GM19238 (cell line): ENCODE data around the gene ENPEP.
"Not testable (repeated sequence)": the region's sequence is repeated elsewhere in the genome, so short reads cannot be mapped to it uniquely, and the experiment has no call there.

Experiments
- DNase-seq: peaks from one replicate; pipeline ENCODE4 v3.0.0; 2011; ENCODE audit warnings: low spot score; ENCODE audit not compliant: insufficient read length

Gene ENPEP

DNA sequence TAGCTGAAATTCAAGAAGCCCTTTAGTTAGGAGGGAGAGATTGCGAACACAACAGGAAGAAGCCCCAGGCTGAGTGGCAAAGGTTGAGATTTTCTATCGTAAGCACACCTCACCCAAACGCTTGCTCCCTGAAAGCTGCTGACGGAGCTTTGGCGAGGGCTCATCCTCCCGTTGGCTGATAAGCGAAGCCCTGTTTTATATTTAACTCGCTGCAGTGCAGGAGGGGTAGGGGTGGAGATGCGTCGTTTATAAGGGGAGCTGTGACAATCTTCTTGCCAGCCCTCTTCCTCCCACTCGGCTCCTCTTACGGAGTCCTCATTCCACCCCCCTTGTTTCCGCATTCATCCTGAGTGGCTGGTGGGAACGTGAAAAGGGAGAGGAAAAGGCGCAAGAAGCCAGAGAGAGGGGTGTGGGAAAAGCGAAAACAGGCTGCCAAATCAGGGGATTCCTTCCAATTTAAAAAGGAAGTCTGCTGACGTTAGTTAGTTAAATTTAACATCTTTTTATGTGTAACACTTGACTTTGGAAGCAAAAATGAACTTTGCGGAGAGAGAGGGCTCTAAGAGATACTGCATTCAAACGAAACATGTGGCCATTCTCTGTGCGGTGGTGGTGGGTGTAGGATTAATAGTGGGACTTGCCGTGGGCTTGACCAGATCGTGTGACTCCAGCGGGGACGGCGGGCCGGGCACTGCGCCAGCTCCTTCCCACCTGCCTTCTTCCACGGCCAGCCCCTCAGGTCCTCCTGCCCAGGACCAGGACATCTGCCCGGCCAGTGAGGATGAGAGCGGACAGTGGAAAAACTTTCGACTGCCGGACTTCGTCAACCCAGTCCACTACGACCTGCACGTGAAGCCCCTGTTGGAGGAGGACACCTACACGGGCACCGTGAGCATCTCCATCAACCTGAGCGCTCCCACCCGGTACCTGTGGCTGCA is at the start of gene ENPEP:
ENPEP (plus strand) TSS at position 275 of the 938 bp plus-strand sequence; CDS start at position 535, 260 bp downstream.
- no peak for DNase-seq

DNA sequence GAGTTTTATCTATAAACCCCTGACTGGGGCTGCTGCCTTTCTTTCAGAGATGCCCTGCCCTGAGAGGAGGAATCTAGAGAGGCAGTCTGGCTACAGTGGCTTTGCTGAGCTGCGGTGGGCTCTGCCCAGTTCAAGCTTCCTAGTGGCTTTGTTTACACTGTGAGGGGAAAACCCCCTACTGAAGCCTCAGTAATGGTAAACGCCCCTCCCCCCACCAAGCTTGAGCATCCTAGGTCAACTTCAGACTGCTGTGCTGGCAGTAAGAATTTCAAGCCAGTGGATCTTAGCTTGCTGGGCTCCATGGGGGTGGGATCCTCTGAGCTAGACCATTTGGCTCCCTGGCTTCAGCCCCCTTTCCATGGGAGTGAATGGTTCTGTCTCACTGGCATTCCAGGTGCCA is 44.1 kb upstream of the ENPEP start:
- not testable (repeated sequence) for DNase-seq

GRCh38 chr4:110437292-110437691 is 38.7 kb upstream of the ENPEP start:
- not testable (repeated sequence) for DNase-seq

DNA sequence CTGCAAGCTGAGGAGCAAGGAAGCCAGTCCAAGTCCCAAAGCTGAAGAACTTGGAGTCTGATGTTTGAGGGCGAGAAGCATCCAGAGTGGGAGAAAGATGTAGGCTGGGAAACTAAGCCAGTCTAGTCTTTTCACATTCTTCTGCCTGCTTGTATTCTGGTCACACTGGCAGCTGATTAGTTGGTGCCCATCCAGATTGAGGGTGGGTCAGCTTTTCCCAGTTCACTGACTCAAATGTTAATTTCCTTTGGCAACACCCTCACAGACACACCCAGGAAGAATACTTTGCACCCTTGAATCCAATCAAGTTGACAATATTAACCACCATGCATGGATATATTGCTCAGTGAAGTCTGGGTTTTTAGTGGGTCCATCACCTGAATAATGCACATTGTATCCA is 36.7 kb upstream of the ENPEP start:
- DNase-seq = not testable (repeated sequence)

- no peak for DNase-seq
Observed at GRCh38 chr4:110442309-110442708, 33.6 kb upstream of the ENPEP start.

DNA sequence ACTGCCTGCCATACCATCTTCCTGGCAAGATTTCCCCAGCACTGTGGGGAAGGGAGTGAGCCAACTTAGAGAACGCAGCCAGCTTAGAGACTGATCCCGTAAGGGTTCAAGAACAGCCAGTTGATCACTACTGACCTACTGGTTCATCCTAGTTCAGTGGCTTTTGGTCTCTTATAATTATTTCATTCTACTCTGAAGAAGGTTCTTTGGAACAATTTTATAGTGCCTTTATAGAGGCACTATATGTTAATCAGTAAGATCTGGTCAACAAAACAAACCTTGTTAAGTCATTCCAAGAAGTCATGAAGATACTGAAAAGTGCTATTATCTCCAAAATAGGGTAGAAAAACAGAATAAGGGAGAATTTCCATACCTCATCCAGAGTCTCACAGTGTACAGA is 33.2 kb upstream of the ENPEP start:
- DNase-seq = no peak

DNA sequence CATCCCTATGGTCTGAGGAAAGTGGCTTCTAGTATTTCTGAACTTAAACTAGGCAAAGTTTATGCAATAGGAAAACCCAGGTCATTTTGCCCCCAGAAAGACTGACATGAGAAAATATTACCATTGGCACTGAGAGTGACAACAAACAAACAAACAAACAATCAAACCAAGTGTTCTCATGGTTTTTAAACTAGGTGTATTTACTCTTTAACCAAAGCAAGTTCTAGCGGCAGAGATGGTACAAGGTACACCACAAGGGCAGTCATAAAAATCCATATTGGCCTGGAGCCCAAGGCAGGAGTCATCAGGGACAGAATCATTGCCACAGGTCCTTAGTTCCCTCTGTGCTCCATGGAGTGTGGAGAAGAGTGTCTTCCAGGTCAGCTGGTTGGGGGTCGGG is 26.0 kb upstream of the ENPEP start:
- DNase-seq = no peak

DNA sequence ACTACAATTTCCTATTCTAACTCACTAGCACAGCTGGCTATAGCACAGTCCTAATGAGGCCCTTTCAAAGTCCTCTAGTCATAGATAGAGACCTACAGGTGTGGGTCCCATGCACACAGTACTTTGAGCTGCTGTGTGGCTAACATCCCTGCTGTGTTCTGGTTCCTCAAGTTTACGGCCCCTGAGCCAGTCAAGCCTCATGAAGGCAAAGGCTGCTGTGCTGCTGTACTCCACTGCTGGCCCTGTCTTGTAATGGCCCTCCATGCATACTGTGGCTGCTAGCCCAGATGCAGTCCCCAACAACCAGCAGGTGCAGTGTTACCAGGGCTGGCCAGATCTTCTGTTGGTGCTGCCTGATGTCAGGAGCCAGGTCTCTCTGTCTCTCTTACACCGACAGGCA is 23.4 kb upstream of the ENPEP start:
- DNase-seq = no peak

DNA sequence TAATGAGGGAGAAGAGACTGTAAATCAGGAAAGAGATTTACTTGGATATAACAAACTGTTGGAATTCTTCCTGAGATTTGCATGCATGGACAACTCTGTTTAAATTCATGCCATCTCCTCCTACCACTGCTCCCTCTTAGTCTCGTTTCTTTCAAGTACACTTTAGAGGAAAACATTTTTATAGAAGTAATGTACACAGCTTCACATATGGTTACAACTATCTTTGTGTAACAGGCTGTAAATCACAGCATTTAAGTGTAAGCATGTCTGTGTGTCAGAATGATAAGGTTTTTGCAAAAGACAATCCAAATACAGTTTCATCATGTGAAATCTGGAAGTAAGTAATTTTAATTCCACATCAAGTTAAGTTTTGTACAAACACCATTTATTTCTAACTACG is 21.5 kb upstream of the ENPEP start:
- no peak for DNase-seq

DNA sequence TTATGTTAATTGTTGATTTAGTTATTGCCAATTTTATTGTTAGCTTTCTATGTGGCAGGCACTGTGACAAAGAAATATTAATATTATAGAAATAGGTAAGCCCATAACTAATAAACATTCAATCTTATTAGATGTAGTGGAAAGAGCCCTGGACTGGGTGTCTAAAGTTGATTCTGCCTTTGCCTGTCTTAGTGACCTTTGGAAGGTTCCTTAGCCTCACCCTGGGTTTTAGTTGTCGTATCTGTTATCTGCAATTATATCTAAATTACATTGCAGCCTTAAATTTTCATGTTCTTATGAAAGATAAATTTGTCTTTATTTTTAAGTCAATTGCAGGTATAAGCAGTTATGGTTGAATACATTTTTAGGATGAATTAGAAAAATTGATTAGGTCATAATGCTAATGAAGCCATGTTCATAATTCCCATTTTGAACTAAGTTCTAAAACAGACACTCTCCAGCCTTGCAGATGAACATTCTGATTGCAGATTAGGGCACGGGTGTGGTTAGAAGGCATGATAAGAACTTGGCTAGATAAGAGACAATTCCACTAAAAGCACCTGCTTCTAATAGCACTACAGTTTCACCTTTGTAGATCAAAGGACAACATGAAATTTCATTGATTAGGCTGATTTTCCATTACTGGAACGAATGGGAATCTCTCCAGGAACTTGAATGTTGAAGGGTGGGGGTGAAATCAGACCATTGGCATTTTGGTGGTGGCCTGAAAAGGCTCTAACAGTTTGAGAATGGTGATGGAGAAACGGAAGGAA is 17.3 kb upstream of the ENPEP start:
- no peak for DNase-seq

GRCh38 chr4:110460074-110460746 is 15.7 kb upstream of the ENPEP start:
- DNase-seq = no peak

DNA sequence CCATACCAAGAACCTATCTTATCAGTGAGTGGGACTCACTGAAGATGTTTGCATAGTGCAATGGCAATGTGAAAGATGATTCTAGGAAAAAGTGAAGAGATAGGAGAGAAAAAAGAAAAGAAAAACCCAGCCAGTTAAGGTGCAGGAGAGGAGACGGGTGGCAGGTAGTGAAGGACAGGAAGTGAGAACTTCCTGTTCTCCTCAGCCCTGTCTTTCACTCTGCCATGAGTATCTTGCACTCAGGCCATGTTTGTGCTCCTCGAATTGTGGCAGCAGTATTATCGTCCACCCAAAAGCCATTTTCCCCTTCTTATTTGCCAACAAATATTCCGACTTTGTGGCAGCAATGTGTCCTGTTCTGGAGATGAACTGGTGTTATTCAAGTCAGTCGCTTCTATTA is 8.6 kb upstream of the ENPEP start:
- DNase-seq = no peak

DNA sequence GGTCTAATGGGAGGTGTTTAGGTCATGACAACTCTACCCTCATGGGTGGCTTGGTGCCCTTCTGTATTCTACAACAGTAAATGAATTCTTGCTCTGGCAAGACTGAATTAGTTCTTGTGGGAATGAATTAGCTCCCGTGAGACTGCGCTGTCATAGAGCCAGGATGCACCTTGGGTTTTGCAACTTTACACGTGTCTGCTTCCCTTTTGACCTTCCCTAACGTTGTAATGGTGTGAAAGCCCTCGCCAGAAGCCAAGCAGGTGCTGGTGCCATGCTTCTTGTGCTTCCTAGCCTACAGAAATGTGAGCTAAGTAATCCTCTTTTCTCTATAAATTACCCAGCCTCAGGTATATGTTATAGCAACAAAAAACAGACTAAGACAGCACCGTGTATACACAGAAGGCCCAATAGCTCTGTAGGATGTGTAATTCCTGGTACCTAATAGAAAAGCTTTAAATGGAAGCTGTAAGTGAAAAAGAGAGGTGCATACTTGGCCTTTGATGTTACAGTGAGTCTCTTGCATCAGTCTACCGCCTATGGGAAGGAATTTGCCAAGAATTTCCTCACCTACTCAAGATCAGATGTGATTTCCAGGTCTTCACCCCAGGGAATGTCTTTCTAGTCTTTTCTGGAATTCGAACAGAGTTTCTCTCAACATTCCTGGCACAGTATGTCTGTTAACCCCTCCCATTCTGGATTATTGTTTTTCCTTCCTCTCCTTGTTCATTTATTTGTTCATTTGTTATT is 3.2 kb upstream of the ENPEP start:
- no peak for DNase-seq

- no peak for DNase-seq
Observed at GRCh38 chr4:110474481-110474880, 1.5 kb upstream of the ENPEP start.

- DNase-seq = not testable (repeated sequence)
Observed at GRCh38 chr4:110475080-110475479, 875 bp upstream of the ENPEP start.

- no peak for DNase-seq
Observed at GRCh38 chr4:110477836-110478235, 1.9 kb downstream of the ENPEP start.

GRCh38 chr4:110480031-110480549 is 4.1 kb downstream of the ENPEP start:
- DNase-seq = no peak

GRCh38 chr4:110480746-110481271 is 4.9 kb downstream of the ENPEP start:
- DNase-seq = no peak

GRCh38 chr4:110483516-110483915 is 7.6 kb downstream of the ENPEP start:
- no peak for DNase-seq

DNA sequence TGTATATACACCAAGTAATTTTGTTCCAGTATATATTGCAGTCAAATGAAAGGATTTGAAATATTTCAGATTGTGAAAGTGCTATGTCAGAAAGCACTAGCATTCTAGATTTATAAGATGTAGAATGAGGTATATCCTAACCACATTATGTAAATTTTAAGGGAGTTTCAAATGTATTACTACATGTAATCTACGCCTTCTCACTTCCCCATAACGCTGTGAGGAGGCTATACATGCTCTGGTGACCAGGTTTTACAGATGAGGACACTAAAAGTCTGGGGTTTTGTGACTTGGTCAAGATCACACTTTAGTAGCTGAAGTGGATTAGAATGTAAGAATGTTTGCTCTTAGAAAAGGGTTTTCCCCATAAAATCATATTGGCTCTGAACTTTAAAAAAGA is 8.1 kb downstream of the ENPEP start:
- peak; percentile 25 for DNase-seq

DNA sequence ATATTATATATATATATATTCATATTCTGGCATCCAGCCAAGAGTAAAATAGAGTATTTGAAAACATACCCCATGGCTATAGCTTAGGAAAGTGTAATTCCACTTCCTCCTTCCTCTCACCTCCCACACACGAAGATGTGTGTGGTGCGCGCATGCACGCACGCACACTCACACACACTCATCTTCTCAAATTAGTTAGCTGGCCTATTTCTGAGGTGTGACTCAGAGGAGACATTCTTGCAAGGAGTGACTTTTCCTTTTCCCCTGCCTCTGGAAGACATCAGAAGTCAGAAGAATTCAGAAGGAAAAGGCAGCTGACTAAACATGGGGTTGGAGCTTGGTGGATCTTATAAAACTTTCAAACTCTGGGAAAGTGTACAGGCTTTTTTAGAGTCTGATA is 8.8 kb downstream of the ENPEP start:
- no peak for DNase-seq
